ENCODE measurements around the gene CACNB2. TPM values are rescaled to one million over a fixed set of nuclear protein-coding genes. Genes with fewer than 3 reads are reported as not detected.

The CACNB2 gene
- total and polyA plus RNA-seq, 2 donors (not counting 3 experiments of a cell fraction or from before 2014, with no cell fraction given) = not detected

DNA sequence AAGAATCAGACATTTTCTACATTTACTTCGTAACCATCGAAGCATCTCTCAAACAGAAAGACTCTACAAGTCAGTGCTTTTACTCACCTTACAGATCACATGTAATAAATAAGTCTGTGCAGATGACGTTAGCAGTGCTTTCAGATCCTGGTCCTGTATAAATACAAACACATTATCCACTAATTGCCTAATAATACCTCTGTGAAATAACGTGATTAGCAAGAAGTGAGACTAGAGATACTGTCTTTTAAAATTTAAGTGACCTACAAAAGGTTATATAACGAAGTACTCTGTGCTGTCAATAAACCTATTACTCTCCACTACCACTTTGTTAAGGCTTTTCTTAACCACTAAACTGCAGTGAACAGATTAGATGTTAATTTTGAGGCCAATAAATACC is 264.3 kb downstream of the CACNB2 start:
- H4K20me1 ChIP-seq (replicated peaks; ENCODE audit: control insufficient read depth, extremely low read depth, insufficient read depth, low read length) = no peaks in the 10 kb centered on the region
- no peak overlapping the region for H3K9ac ChIP-seq (replicated peaks; ENCODE audit: extremely low read depth, insufficient read depth, low read length)
- H3K4me1 ChIP-seq (ENCODE audit: control insufficient read depth, extremely low read depth, insufficient read depth, low read length) = no peaks in the 10 kb centered on the region
- H3K9me3 ChIP-seq (replicated peaks; ENCODE audit: control insufficient read depth, insufficient read depth, low read length) = no peaks in the 10 kb centered on the region
- no peaks in the 10 kb centered on the region for H3K79me2 ChIP-seq (ENCODE audit: control insufficient read depth, insufficient read depth, low read length)
- no peaks in the 10 kb centered on the region for H3K9me1 ChIP-seq (replicated peaks; ENCODE audit: control insufficient read depth, extremely low read depth, insufficient read depth, low read length)
- dilution Hi-C loops (cut with MboI; ENCODE audit: extremely low pct_ligation_motif_present, low sequenced_read_pairs) = no loop called here
- ChIA-PET CTCF (no interaction called here), POLR2A (no interaction called here)
- BruUV-seq (replicated peaks) = no TSS peak
- intact Hi-C loops (cut with micrococcal nuclease) = no loop called here
- no peaks in the 10 kb centered on the region for H3K36me3 ChIP-seq (ENCODE audit: control insufficient read depth in 2 of 2, extremely low read depth in 1 of 2, insufficient read depth in 2 of 2, low read length in 2 of 2)
- no peak overlapping the region for H3K27ac ChIP-seq (ENCODE audit: insufficient read depth, low read depth, low read length)
- FAIRE-seq (no peak), DNase-seq (ENCODE audit: low read depth, low spot score) (no peak)
- H3K4me3 ChIP-seq (replicated peaks in 1 of 3; ENCODE audit: insufficient read depth in 1 of 3, low read depth in 1 of 3, low read length in 3 of 3) = no peak overlapping the region
- H3K27me3 ChIP-seq (ENCODE audit: control insufficient read depth in 2 of 2, insufficient read depth in 2 of 2, low read length in 2 of 2) = no peaks in the 10 kb centered on the region
- H2AFZ ChIP-seq (ENCODE audit: low read depth, low read length) = no peak overlapping the region
- TF ChIP-seq FOS (IDR thresholded peaks at IDR 0.05; ENCODE audit: borderline replicate concordance, insufficient read depth, low read length) (no peak), EZH2 (IDR thresholded peaks at IDR 0.05; ENCODE audit: borderline replicate concordance, low read depth, low read length, severe bottlenecking) (no peak), MYC (IDR thresholded peaks at IDR 0.05; ENCODE audit: low read depth, low read length) (no peak), POLR2AphosphoS5 (IDR thresholded peaks at IDR 0.05; ENCODE audit: insufficient read depth, low read depth, low read length) (no peak)
- TF ChIP-seq, protein P1, sequence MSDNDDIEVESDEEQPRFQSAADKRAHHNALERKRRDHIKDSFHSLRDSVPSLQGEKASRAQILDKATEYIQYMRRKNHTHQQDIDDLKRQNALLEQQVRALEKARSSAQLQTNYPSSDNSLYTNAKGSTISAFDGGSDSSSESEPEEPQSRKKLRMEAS (IDR thresholded peaks at IDR 0.05; ENCODE audit: insufficient read depth, insufficient read length) = no peak
- no peak overlapping the region for H3K4me2 ChIP-seq (ENCODE audit: insufficient read depth, low read length)

DNA sequence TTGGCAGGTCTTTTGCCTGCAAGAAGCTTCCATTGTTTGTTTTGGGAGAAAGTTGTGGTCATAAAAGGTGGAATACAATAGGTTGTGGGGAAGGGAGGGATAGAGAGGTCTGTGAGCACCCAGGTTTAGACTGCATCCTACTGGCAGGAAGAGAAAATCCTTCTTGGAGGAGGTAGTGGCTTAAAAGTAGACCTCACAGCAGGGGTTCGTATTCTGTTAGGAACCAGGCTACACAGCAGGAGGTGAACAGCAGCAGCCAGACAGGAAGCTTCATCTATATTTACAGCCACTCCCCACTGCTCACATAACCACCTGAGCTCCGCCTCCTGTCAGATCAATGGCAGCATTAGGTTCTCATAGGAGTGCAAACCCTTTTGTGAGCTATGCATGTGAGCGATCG is 265.9 kb downstream of the CACNB2 start:
- no peak overlapping the region for H3K4me2 ChIP-seq (ENCODE audit: insufficient read depth, low read length)
- ChIA-PET CTCF (no interaction called here), POLR2A (no interaction called here)
- H3K4me1 ChIP-seq (ENCODE audit: control insufficient read depth, extremely low read depth, insufficient read depth, low read length) = no peaks in the 10 kb centered on the region
- no peak overlapping the region for H2AFZ ChIP-seq (ENCODE audit: low read depth, low read length)
- no TSS peak for BruUV-seq (replicated peaks)
- H3K27ac ChIP-seq (ENCODE audit: insufficient read depth, low read depth, low read length) = no peak overlapping the region
- H3K4me3 ChIP-seq (replicated peaks in 1 of 3; ENCODE audit: insufficient read depth in 1 of 3, low read depth in 1 of 3, low read length in 3 of 3) = no peak overlapping the region
- dilution Hi-C loops (cut with MboI; ENCODE audit: extremely low pct_ligation_motif_present, low sequenced_read_pairs) (no loop called here), intact Hi-C loops (cut with micrococcal nuclease) (no loop called here)
- FAIRE-seq (no peak), DNase-seq (ENCODE audit: low read depth, low spot score) (no peak)
- no peak overlapping the region for H3K9ac ChIP-seq (replicated peaks; ENCODE audit: extremely low read depth, insufficient read depth, low read length)
- no peaks in the 10 kb centered on the region for H3K27me3 ChIP-seq (ENCODE audit: control insufficient read depth in 2 of 2, insufficient read depth in 2 of 2, low read length in 2 of 2)
- no peaks in the 10 kb centered on the region for H3K9me1 ChIP-seq (replicated peaks; ENCODE audit: control insufficient read depth, extremely low read depth, insufficient read depth, low read length)
- no peaks in the 10 kb centered on the region for H3K9me3 ChIP-seq (replicated peaks; ENCODE audit: control insufficient read depth, insufficient read depth, low read length)
- H4K20me1 ChIP-seq (replicated peaks; ENCODE audit: control insufficient read depth, extremely low read depth, insufficient read depth, low read length) = no peaks in the 10 kb centered on the region
- no peaks in the 10 kb centered on the region for H3K36me3 ChIP-seq (ENCODE audit: control insufficient read depth in 2 of 2, extremely low read depth in 1 of 2, insufficient read depth in 2 of 2, low read length in 2 of 2)
- H3K79me2 ChIP-seq (ENCODE audit: control insufficient read depth, insufficient read depth, low read length) = no peaks in the 10 kb centered on the region
- TF ChIP-seq EZH2 (IDR thresholded peaks at IDR 0.05; ENCODE audit: borderline replicate concordance, low read depth, low read length, severe bottlenecking) = no peak
- TF ChIP-seq, protein P1 (IDR thresholded peaks at IDR 0.05; ENCODE audit: insufficient read depth, insufficient read length) = no peak
- TF ChIP-seq GATA2 (IDR thresholded peaks at IDR 0.05; ENCODE audit: insufficient read depth, insufficient read length, low read depth, low read length) = no peak
- TF ChIP-seq JUN (IDR thresholded peaks at IDR 0.05; ENCODE audit: borderline replicate concordance, insufficient read depth, insufficient read length, low read depth) = no peak
- TF ChIP-seq MYC (IDR thresholded peaks at IDR 0.05; ENCODE audit: low read depth, low read length) = no peak
- TF ChIP-seq, protein P2, sequence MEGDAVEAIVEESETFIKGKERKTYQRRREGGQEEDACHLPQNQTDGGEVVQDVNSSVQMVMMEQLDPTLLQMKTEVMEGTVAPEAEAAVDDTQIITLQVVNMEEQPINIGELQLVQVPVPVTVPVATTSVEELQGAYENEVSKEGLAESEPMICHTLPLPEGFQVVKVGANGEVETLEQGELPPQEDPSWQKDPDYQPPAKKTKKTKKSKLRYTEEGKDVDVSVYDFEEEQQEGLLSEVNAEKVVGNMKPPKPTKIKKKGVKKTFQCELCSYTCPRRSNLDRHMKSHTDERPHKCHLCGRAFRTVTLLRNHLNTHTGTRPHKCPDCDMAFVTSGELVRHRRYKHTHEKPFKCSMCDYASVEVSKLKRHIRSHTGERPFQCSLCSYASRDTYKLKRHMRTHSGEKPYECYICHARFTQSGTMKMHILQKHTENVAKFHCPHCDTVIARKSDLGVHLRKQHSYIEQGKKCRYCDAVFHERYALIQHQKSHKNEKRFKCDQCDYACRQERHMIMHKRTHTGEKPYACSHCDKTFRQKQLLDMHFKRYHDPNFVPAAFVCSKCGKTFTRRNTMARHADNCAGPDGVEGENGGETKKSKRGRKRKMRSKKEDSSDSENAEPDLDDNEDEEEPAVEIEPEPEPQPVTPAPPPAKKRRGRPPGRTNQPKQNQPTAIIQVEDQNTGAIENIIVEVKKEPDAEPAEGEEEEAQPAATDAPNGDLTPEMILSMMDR (IDR thresholded peaks at IDR 0.05; ENCODE audit: extremely low read depth in 1 of 2, insufficient read depth in 1 of 2, low read depth in 1 of 2, low read length in 2 of 2) = no peak
- no peak for TF ChIP-seq POLR2AphosphoS5 (IDR thresholded peaks at IDR 0.05; ENCODE audit: insufficient read depth, low read depth, low read length)
- no peak for TF ChIP-seq POLR2A (IDR thresholded peaks at IDR 0.05; ENCODE audit: low read depth, low read length)
- TF ChIP-seq FOS (IDR thresholded peaks at IDR 0.05; ENCODE audit: borderline replicate concordance, insufficient read depth, low read length) = no peak

Measured in endothelial cell of umbilical vein (primary cell).